ENCODE results near the gene DQX1.

- TF ChIP-seq CTCF (IDR thresholded peaks at IDR 0.05) (peak in 7 of 12 donors; percentile 7 to 53 (median 39)), POLR2A (IDR thresholded peaks at IDR 0.05) (peak in 1 of 2 donors; percentile 71)
These were observed 23.1 kb downstream of the DQX1 start for GRCh38 chr2:74502720-74503505.

Measured in heart left ventricle (tissue), 13 donors.